NCI-H1694 treated with DMSO at 0.1 percent for 48 hours (cell line): Measurements from ENCODE around the gene ADAMTS1.

Source experiments
- DNase-seq: peaks from one replicate; lab custom pipeline; 2025; lab: John Stamatoyannopoulos, UW

ADAMTS1 gene

GRCh38 chr21:26844258-26845065, 747 bp downstream of the ADAMTS1 start:
- DNase-seq, result peak; percentile 38

GRCh38 chr21:26843933-26844257, 1.3 kb downstream of the ADAMTS1 start:
- peak; percentile 28 for DNase-seq

GRCh38 chr21:26842974-26843932, 2.0 kb downstream of the ADAMTS1 start:
- peak; percentile 75 for DNase-seq

- DNase-seq, result no peak
These were observed 2.9 kb downstream of the ADAMTS1 start for GRCh38 chr21:26842300-26842699.

- DNase-seq, result no peak
These were observed 4.3 kb downstream of the ADAMTS1 start for GRCh38 chr21:26840912-26841311.

GRCh38 chr21:26840201-26840600, 5.0 kb downstream of the ADAMTS1 start:
- DNase-seq, result no peak

GRCh38 chr21:26837539-26837938, 7.7 kb downstream of the ADAMTS1 start:
- no peak for DNase-seq

GRCh38 chr21:26836528-26836927, 8.7 kb downstream of the ADAMTS1 start:
- no peak for DNase-seq

- DNase-seq, result no peak
These were observed 9.4 kb downstream of the ADAMTS1 start for GRCh38 chr21:26835714-26836265.

GRCh38 chr21:26835027-26835713, 10.0 kb downstream of the ADAMTS1 start:
- no peak for DNase-seq

- no peak for DNase-seq
These were observed 10.9 kb downstream of the ADAMTS1 start for GRCh38 chr21:26834181-26834905.

- no peak for DNase-seq
These were observed 11.7 kb downstream of the ADAMTS1 start for GRCh38 chr21:26833460-26833939.

GRCh38 chr21:26833011-26833410, 12.2 kb downstream of the ADAMTS1 start:
- DNase-seq, result no peak

- DNase-seq, result no peak
These were observed 12.7 kb downstream of the ADAMTS1 start for GRCh38 chr21:26832546-26832945.

GRCh38 chr21:26826801-26827200, 18.4 kb downstream of the ADAMTS1 start:
- no peak for DNase-seq

GRCh38 chr21:26820509-26820908, 24.7 kb downstream of the ADAMTS1 start:
- no peak for DNase-seq

GRCh38 chr21:26819740-26820324, 25.4 kb downstream of the ADAMTS1 start:
- DNase-seq, result no peak

- no peak for DNase-seq
These were observed 26.3 kb downstream of the ADAMTS1 start for GRCh38 chr21:26818906-26819305.

GRCh38 chr21:26815197-26815596, 30.0 kb downstream of the ADAMTS1 start:
- DNase-seq, result no peak

GRCh38 chr21:26814386-26814785, 30.8 kb downstream of the ADAMTS1 start:
- DNase-seq, result no peak

- no peak for DNase-seq
These were observed 31.7 kb downstream of the ADAMTS1 start for GRCh38 chr21:26813426-26813998.
